SK-N-SH (cell line): ENCODE data around the gene NUP188. TPM values are rescaled to one million over a fixed set of nuclear protein-coding genes. Genes with fewer than 3 reads are reported as not detected.

Source experiments
- CTCF ChIA-PET: fragments of 300-600, 350-600 bp; formaldehyde crosslinking; extraction: SDS; loops from one replicate; lab custom pipeline; 2021; lab: Yijun Ruan, JAX
- POLR2A ChIA-PET: fragments of 350-600 bp; sonication (Branson Sonifier 250); formaldehyde crosslinking; extraction: SDS; loops from one replicate; lab custom pipeline; 2020; ENCODE audit warnings: antibody characterized with exemption, inconsistent platforms; lab: Yijun Ruan, JAX
- DNase-seq: peaks from one replicate; pipeline ENCODE4 v3.0.0; 2012
- H2AFZ ChIP-seq: fragments of 200-600 bp; sonication (generic); 2 replicates; pipeline ENCODE4 v1.8.1; 2016; ENCODE audit warnings: antibody characterized with exemption, mild to moderate bottlenecking, low read depth
- H3F3A ChIP-seq: fragments of 200-600 bp; sonication (generic); replicated peaks from 2 replicates; pipeline ENCODE3; 2016; ENCODE audit warnings: antibody characterized with exemption, mild to moderate bottlenecking; ENCODE audit not compliant: insufficient read depth
- H3K27ac ChIP-seq, 2 experiments: fragments of 200-500 bp in 1 of 2; fragments of 200-600 bp in 1 of 2; sonication (Bioruptor generic) in 1 of 2; sonication (generic), shearing (Covaris generic) in 1 of 2; 2 replicates each; pipeline versions ENCODE4 v1.5.1 to v1.6.1; 2014 to 2016; ENCODE audit warnings: low read depth in 2 of 2, inconsistent platforms in 1 of 2, low read length in 1 of 2, mild to moderate bottlenecking in 1 of 2, mixed read lengths in 1 of 2
- H3K27me3 ChIP-seq: fragments of 200-600 bp; sonication (generic), shearing (Covaris generic); 2 replicates; pipeline ENCODE4 v1.6.1; 2016; ENCODE audit warnings: mixed run types; ENCODE audit not compliant: insufficient read depth
- H3K36me3 ChIP-seq, 2 experiments: fragments of 200-500 bp in 1 of 2; fragments of 200-600 bp in 1 of 2; sonication (Bioruptor generic) in 1 of 2; sonication (generic) in 1 of 2; replicated peaks in 1 of 2; 2 replicates each; pipeline versions ENCODE3 to v1.5.1; 2014 to 2016; ENCODE audit warnings: low read length in 1 of 2, mild to moderate bottlenecking in 1 of 2; ENCODE audit not compliant: insufficient read depth in 2 of 2, control insufficient read depth in 1 of 2
- H3K4me1 ChIP-seq, 2 experiments: fragments of 200-500 bp in 1 of 2; fragments of 200-600 bp in 1 of 2; sonication (Bioruptor generic) in 1 of 2; sonication (generic), shearing (Covaris generic) in 1 of 2; 2 replicates each; pipeline versions ENCODE4 v1.5.1 to v1.6.1; 2014 to 2016; ENCODE audit warnings: low read depth in 1 of 2, low read length in 1 of 2, mixed run types in 1 of 2; ENCODE audit not compliant: insufficient read depth in 2 of 2, control insufficient read depth in 1 of 2
- H3K4me2 ChIP-seq: fragments of 200-600 bp; sonication (generic), shearing (Covaris generic); 2 replicates; pipeline ENCODE4 v1.6.1; 2017; ENCODE audit warnings: mixed run types
- H3K4me3 ChIP-seq, 2 experiments: fragments of 200-500 bp in 1 of 2; fragments of 200-600 bp in 1 of 2; sonication (Bioruptor generic) in 1 of 2; sonication (generic), shearing (Covaris generic) in 1 of 2; 2 replicates each; pipeline versions ENCODE4 v1.5.1 to v1.8.1; 2014 to 2016; ENCODE audit warnings: low read depth in 2 of 2, inconsistent platforms in 1 of 2, low read length in 1 of 2, mild to moderate bottlenecking in 1 of 2, mixed read lengths in 1 of 2, moderate library complexity in 1 of 2
- H3K79me2 ChIP-seq: fragments of 200-600 bp; sonication (generic); 2 replicates; pipeline ENCODE4 v1.8.1; 2017; ENCODE audit warnings: mild to moderate bottlenecking; ENCODE audit not compliant: insufficient read depth
- H3K9ac ChIP-seq: fragments of 200-600 bp; sonication (generic); 2 replicates; pipeline ENCODE4 v1.6.1; 2017; ENCODE audit warnings: mixed run types
- H3K9me2 ChIP-seq: fragments of 200-600 bp; sonication (generic); 2 replicates; pipeline ENCODE4 v1.6.1; 2017; ENCODE audit warnings: mixed run types
- H3K9me3 ChIP-seq: fragments of 200-600 bp; sonication (generic); 2 replicates; pipeline ENCODE4 v1.6.1; 2017; ENCODE audit warnings: mixed run types, mild to moderate bottlenecking, moderate library complexity
- H4K20me1 ChIP-seq: fragments of 200-600 bp; sonication (generic); 2 replicates; pipeline ENCODE4 v1.6.1; 2017; ENCODE audit warnings: mild to moderate bottlenecking, mixed run types; ENCODE audit not compliant: insufficient read depth
- CHD2 ChIP-seq: fragments of 150-350 bp; IDR thresholded peaks from 2 replicates; pipeline ENCODE4 v1.6.1; 2018; ENCODE audit warnings: low read length; ENCODE audit not compliant: partially characterized antibody
- CTCF ChIP-seq: fragments of 200-600 bp; sonication (generic); IDR thresholded peaks from 2 replicates; pipeline ENCODE4 v1.6.1; 2017; ENCODE audit warnings: antibody characterized with exemption, mild to moderate bottlenecking, moderate library complexity
- FOSL2 ChIP-seq: IDR thresholded peaks from 2 replicates; pipeline ENCODE4 v1.4.0; 2012; ENCODE audit warnings: low read depth, mild to moderate bottlenecking, moderate library complexity, borderline replicate concordance
- FOXM1 ChIP-seq: IDR thresholded peaks from 2 replicates; pipeline ENCODE4 v1.4.0; 2012; ENCODE audit warnings: low read depth, mild to moderate bottlenecking
- GABPA ChIP-seq: IDR thresholded peaks from 2 replicates; pipeline ENCODE4 v1.4.0; 2012; ENCODE audit warnings: low read depth, mild to moderate bottlenecking
- MAX ChIP-seq: IDR thresholded peaks from 2 replicates; pipeline ENCODE4 v1.4.0; 2012; ENCODE audit warnings: low read depth
- NFIC ChIP-seq: IDR thresholded peaks from 2 replicates; pipeline ENCODE4 v1.4.0; 2012; ENCODE audit warnings: borderline replicate concordance
- REST ChIP-seq: IDR thresholded peaks from 2 replicates; pipeline ENCODE4 v1.6.1; 2012; ENCODE audit warnings: mild to moderate bottlenecking, low read depth, low read length, moderate library complexity
- SIN3A ChIP-seq: IDR thresholded peaks from 2 replicates; pipeline ENCODE4 v1.6.1; 2012; ENCODE audit warnings: low read depth, mild to moderate bottlenecking, low read length, moderate library complexity, borderline replicate concordance
- USF2 ChIP-seq: fragments of 150-350 bp; IDR thresholded peaks from 2 replicates; pipeline ENCODE4 v1.6.1; 2017; ENCODE audit warnings: antibody characterized with exemption, low read length, low read depth, borderline replicate concordance
- ZBTB33 ChIP-seq: IDR thresholded peaks from 2 replicates; pipeline ENCODE4 v1.4.0; 2012; ENCODE audit warnings: low read depth, borderline replicate concordance
- WGBS: methylation state at CpG from one replicate; pipeline ENCODE4 v1.1.6; 2017; ENCODE audit warnings: low lambda C conversion rate; 5-methylcytosine and 5-hydroxymethylcytosine counted together
- polyA plus RNA-seq, 3 experiments: library from polyadenylated mRNA; depleted of rRNA; stranded (reverse); fragments of >200 nt; gene quantifications; 2 replicates each; pipeline ENCODE4 v1.2.3, GENCODE V29; 2012

Gene NUP188
- polyA plus RNA-seq, 1 of the 3 experiments (the other 2 are of a cell fraction), result 49.5 TPM

- 63% methylated on average over 2 of the region's 2 CpGs for WGBS
- Histone ChIP-seq H3K4me1 (peaks cover 9 to 16% of the 10 kb centered on the region in 2 experiments; a peak in 3 of 4 replicates), H3K79me2 (peaks cover 45% of the 10 kb centered on the region; the same call in 1 of the 2 replicates)
- no peak for TF ChIP-seq ZBTB33
- no peak for TF ChIP-seq CHD2
- TF ChIP-seq FOSL2, result no peak
- no peak for TF ChIP-seq SIN3A
- TF ChIP-seq REST, result no peak
- no peak for TF ChIP-seq MAX
- TF ChIP-seq GABPA, result no peak
- no peak for TF ChIP-seq CTCF
- TF ChIP-seq, all 33 proteins: peak for 0
- no peaks in the 10 kb centered on the region for H3K9me3 ChIP-seq
- H3K4me3 ChIP-seq, result no peak overlapping the region
- CTCF ChIA-PET, result no interaction called here
- POLR2A ChIA-PET, result no interaction called here
- H3K9ac ChIP-seq, result no peak overlapping the region
- no peak for DNase-seq
- H3K27me3 ChIP-seq, result no peaks in the 10 kb centered on the region
- no peaks in the 10 kb centered on the region for H3K9me2 ChIP-seq
- no peak overlapping the region for H2AFZ ChIP-seq
- no peaks in the 10 kb centered on the region for H4K20me1 ChIP-seq
- H3F3A ChIP-seq, result peaks cover 14% of the 10 kb centered on the region
- H3K36me3 ChIP-seq, result peaks cover 13 to 29% of the 10 kb centered on the region in 2 experiments
- no peak overlapping the region for H3K4me2 ChIP-seq
- no peak overlapping the region for H3K27ac ChIP-seq
Measured at GRCh38 chr9:128906741-128907140, 40.8 kb upstream of the NUP188 start.

GRCh38 chr9:128908372-128908771 lies 39.1 kb upstream of the NUP188 start:
- ChIA-PET CTCF (interaction anchor here (0.9 to 1.8 kb wide), 4 partner anchors 19 to 57 kb away, joined by 4 to 6 read pairs (median 4); no protein-coding TSS in a partner anchor), POLR2A (no interaction called here)
- peaks cover 53% of the 10 kb centered on the region for H3K79me2 ChIP-seq
- TF ChIP-seq REST (no peak), FOXM1 (no peak), USF2 (no peak), NFIC (no peak)

More at GRCh38 chr9:128908372-128908771, 39.1 kb upstream of the NUP188 start:
- H4K20me1 ChIP-seq, result no peaks in the 10 kb centered on the region
- no peaks in the 10 kb centered on the region for H3K9me2 ChIP-seq
- no peak for DNase-seq
- no peaks in the 10 kb centered on the region for H3K27me3 ChIP-seq
- 96% methylated on average over 11 of the region's 24 CpGs for WGBS
- H2AFZ ChIP-seq, result no peak overlapping the region
- H3K4me2 ChIP-seq, result no peak overlapping the region
- H3K4me1 ChIP-seq, result peaks cover 3 to 29% of the 10 kb centered on the region in 2 experiments; a peak in 3 of 4 replicates
- H3K27ac ChIP-seq, result no peak overlapping the region
- no peaks in the 10 kb centered on the region for H3K9me3 ChIP-seq
- H3K36me3 ChIP-seq, result peaks cover 13 to 29% of the 10 kb centered on the region in 2 experiments
- no peak overlapping the region for H3K9ac ChIP-seq
- H3K4me3 ChIP-seq, result no peak overlapping the region
- H3F3A ChIP-seq, result peaks cover 19% of the 10 kb centered on the region
